H1 (cell line): ENCODE measurements around the gene SLC9A3. TPM values are rescaled to one million over a fixed set of nuclear protein-coding genes. Genes with fewer than 3 reads are reported as not detected.

Source experiments
- RNF2 ChIP-seq: fragments of 200-900, 300-1000 bp; sonication (generic); IDR thresholded peaks from 2 replicates; pipeline ENCODE4 v1.7.1; 2016; ENCODE audit warnings: borderline replicate concordance, low read depth, mild to moderate bottlenecking, antibody characterized with exemption, low read length; ENCODE audit not compliant: poor library complexity, severe bottlenecking; ENCODE audit errors: missing control alignments
- polyA plus RNA-seq, 7 experiments: library from polyadenylated mRNA; depleted of rRNA in 3 of 7; stranded (reverse) in 5 of 7; unstranded in 2 of 7; fragments of >200 nt in 5 of 7; fragments of 200-250 nt in 2 of 7; gene quantifications; 1 replicate in 5 of 7; 2 replicates in 1 of 7; 4 replicates in 1 of 7; pipeline versions ENCODE4 v1.2.1 to v1.2.3, GENCODE V29; 2011 to 2013; ENCODE audit warnings: missing spikeins in 2 of 7, mixed read lengths in 2 of 7
- total RNA-seq: library from RNA; stranded (reverse); fragmentation: NEBNext Ultra II Directional; extraction: Animal tissue kit (Norgen Biotek cat#: 25700); gene quantifications from 2 replicates; pipeline ENCODE4 v1.2.1, GENCODE V29; 2021
- TF ChIP-seq, protein P1 (sequence below): fragments of 300-600 bp; sonication (generic); IDR thresholded peaks from 2 replicates; pipeline ENCODE4 v1.7.1; 2012; ENCODE audit warnings: low read length, moderate library complexity, mild to moderate bottlenecking, inconsistent platforms; ENCODE audit not compliant: insufficient replicate concordance

Gene SLC9A3
- total and polyA plus RNA-seq, 2 of the 8 experiments (the other 6 are each of a cell fraction or from before 2014, with no cell fraction given): 0.95 to 1.0 TPM

GRCh38 chr5:490116-491106 is 33.8 kb downstream of the SLC9A3 start (continued):
- TF ChIP-seq RNF2: no peak
- TF ChIP-seq, protein P1, sequence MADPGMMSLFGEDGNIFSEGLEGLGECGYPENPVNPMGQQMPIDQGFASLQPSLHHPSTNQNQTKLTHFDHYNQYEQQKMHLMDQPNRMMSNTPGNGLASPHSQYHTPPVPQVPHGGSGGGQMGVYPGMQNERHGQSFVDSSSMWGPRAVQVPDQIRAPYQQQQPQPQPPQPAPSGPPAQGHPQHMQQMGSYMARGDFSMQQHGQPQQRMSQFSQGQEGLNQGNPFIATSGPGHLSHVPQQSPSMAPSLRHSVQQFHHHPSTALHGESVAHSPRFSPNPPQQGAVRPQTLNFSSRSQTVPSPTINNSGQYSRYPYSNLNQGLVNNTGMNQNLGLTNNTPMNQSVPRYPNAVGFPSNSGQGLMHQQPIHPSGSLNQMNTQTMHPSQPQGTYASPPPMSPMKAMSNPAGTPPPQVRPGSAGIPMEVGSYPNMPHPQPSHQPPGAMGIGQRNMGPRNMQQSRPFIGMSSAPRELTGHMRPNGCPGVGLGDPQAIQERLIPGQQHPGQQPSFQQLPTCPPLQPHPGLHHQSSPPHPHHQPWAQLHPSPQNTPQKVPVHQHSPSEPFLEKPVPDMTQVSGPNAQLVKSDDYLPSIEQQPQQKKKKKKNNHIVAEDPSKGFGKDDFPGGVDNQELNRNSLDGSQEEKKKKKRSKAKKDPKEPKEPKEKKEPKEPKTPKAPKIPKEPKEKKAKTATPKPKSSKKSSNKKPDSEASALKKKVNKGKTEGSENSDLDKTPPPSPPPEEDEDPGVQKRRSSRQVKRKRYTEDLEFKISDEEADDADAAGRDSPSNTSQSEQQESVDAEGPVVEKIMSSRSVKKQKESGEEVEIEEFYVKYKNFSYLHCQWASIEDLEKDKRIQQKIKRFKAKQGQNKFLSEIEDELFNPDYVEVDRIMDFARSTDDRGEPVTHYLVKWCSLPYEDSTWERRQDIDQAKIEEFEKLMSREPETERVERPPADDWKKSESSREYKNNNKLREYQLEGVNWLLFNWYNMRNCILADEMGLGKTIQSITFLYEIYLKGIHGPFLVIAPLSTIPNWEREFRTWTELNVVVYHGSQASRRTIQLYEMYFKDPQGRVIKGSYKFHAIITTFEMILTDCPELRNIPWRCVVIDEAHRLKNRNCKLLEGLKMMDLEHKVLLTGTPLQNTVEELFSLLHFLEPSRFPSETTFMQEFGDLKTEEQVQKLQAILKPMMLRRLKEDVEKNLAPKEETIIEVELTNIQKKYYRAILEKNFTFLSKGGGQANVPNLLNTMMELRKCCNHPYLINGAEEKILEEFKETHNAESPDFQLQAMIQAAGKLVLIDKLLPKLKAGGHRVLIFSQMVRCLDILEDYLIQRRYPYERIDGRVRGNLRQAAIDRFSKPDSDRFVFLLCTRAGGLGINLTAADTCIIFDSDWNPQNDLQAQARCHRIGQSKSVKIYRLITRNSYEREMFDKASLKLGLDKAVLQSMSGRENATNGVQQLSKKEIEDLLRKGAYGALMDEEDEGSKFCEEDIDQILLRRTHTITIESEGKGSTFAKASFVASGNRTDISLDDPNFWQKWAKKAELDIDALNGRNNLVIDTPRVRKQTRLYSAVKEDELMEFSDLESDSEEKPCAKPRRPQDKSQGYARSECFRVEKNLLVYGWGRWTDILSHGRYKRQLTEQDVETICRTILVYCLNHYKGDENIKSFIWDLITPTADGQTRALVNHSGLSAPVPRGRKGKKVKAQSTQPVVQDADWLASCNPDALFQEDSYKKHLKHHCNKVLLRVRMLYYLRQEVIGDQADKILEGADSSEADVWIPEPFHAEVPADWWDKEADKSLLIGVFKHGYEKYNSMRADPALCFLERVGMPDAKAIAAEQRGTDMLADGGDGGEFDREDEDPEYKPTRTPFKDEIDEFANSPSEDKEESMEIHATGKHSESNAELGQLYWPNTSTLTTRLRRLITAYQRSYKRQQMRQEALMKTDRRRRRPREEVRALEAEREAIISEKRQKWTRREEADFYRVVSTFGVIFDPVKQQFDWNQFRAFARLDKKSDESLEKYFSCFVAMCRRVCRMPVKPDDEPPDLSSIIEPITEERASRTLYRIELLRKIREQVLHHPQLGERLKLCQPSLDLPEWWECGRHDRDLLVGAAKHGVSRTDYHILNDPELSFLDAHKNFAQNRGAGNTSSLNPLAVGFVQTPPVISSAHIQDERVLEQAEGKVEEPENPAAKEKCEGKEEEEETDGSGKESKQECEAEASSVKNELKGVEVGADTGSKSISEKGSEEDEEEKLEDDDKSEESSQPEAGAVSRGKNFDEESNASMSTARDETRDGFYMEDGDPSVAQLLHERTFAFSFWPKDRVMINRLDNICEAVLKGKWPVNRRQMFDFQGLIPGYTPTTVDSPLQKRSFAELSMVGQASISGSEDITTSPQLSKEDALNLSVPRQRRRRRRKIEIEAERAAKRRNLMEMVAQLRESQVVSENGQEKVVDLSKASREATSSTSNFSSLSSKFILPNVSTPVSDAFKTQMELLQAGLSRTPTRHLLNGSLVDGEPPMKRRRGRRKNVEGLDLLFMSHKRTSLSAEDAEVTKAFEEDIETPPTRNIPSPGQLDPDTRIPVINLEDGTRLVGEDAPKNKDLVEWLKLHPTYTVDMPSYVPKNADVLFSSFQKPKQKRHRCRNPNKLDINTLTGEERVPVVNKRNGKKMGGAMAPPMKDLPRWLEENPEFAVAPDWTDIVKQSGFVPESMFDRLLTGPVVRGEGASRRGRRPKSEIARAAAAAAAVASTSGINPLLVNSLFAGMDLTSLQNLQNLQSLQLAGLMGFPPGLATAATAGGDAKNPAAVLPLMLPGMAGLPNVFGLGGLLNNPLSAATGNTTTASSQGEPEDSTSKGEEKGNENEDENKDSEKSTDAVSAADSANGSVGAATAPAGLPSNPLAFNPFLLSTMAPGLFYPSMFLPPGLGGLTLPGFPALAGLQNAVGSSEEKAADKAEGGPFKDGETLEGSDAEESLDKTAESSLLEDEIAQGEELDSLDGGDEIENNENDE: no peak
